A549 (cell line): ENCODE results near the gene INTS14.

ENCODE experiments used
- MYC ChIP-seq: IDR thresholded peaks from 2 replicates; pipeline ENCODE4 v1.6.1; 2012; ENCODE audit warnings: mild to moderate bottlenecking, inconsistent platforms, low read length, improper control_type of control experiment, borderline replicate concordance
- POLR2A ChIP-seq: IDR thresholded peaks from 2 replicates; pipeline ENCODE4 v1.6.1; 2012; ENCODE audit warnings: mild to moderate bottlenecking, low read length
- RFX5 ChIP-seq: fragments of 450-650 bp; IDR thresholded peaks from 2 replicates; pipeline ENCODE4 v1.7.1; 2014; ENCODE audit warnings: antibody characterized with exemption, mild to moderate bottlenecking, moderate library complexity
- TF ChIP-seq, protein P1 (sequence below): fragments of >200 bp; sonication (Bioruptor Twin); formaldehyde crosslinking; IDR thresholded peaks from 3 replicates; pipeline ENCODE4 v1.5.1; 2016

DNA sequence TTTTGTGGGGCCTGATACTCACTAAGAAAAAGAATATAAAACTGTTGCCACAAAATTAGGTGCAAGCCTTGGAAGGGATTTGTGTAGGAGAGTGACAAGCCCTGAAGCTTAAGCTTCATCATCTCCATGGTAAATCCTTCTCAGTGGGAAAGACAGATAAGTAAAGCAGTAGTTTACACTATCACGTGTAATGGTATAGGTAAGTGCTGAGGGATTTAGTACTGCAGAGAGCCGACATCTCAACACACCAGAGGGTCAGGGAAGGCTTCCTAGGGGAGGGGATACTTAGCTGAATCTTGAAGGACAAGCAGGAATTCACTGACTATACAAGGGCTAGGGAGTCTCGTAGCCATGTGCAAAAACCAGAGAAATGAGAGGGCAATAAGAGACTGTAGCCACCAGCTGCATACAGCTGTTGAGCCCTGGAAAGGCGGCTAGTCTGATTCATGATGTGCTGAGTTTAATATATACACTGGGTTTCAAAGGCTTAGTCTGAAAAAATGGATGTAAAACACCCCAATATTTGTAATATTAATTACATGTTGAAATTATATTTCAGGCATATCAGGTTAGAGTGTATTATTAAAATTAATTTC, 21.9 kb upstream of the INTS14 start:
- TF ChIP-seq RFX5 (no peak), POLR2A (no peak), MYC (no peak)
- TF ChIP-seq, protein P1, sequence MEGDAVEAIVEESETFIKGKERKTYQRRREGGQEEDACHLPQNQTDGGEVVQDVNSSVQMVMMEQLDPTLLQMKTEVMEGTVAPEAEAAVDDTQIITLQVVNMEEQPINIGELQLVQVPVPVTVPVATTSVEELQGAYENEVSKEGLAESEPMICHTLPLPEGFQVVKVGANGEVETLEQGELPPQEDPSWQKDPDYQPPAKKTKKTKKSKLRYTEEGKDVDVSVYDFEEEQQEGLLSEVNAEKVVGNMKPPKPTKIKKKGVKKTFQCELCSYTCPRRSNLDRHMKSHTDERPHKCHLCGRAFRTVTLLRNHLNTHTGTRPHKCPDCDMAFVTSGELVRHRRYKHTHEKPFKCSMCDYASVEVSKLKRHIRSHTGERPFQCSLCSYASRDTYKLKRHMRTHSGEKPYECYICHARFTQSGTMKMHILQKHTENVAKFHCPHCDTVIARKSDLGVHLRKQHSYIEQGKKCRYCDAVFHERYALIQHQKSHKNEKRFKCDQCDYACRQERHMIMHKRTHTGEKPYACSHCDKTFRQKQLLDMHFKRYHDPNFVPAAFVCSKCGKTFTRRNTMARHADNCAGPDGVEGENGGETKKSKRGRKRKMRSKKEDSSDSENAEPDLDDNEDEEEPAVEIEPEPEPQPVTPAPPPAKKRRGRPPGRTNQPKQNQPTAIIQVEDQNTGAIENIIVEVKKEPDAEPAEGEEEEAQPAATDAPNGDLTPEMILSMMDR: no peak
